Stimulated activated effector memory CD8-positive, alpha-beta T cell treated with anti-CD3 and anti-CD28 coated beads, Interleukin-12 subunit alpha, Interleukin-12 subunit beta, amount 100 ng/mL, for 72 hours (primary cell): ENCODE data around the gene CDC42EP4.
"Not testable (repeated sequence)": the region's sequence is repeated elsewhere in the genome, so short reads cannot be mapped to it uniquely, and the experiment has no call there.

Source experiments
- ATAC-seq: fragments of 150-1000 bp; cut with Tn5 transposase; 2 replicates; pipeline ENCODE4 v1.10.0; 2021
- DNase-seq, 2 donors: peaks; one replicate each; pipeline ENCODE4 v3.0.0; 2021 to 2022; ENCODE audit warnings: low spot score in 2 of 2
- H3K27ac Mint-ChIP-seq: one replicate; pipeline ENCODE4 v1.8.0; 2022; ENCODE audit warnings: mild to moderate bottlenecking, mixed read lengths
- H3K36me3 Mint-ChIP-seq: one replicate; pipeline ENCODE4 v1.8.0; 2022; ENCODE audit warnings: mild to moderate bottlenecking, mixed read lengths
- H3K4me1 Mint-ChIP-seq: one replicate; pipeline ENCODE4 v1.8.0; 2022; ENCODE audit warnings: mixed read lengths
- H3K4me3 Mint-ChIP-seq: one replicate; pipeline ENCODE4 v1.8.0; 2022; ENCODE audit warnings: mild to moderate bottlenecking, mixed read lengths
- H3K9me3 Mint-ChIP-seq: one replicate; pipeline ENCODE4 v1.8.0; 2022; ENCODE audit warnings: mixed read lengths

The CDC42EP4 gene

GRCh38 chr17:73268582-73269328 is 43.0 kb downstream of the CDC42EP4 start:
- ATAC-seq, result peak; percentile 62
- Mint-ChIP-seq H3K4me1 (no peaks in the 10 kb centered on the region), H3K27ac (no peak overlapping the region), H3K4me3 (no peak overlapping the region), H3K36me3 (no peaks in the 10 kb centered on the region), H3K9me3 (no peaks in the 10 kb centered on the region)
- DNase-seq, result no peak

GRCh38 chr17:73267648-73268537 is 43.9 kb downstream of the CDC42EP4 start:
- H3K36me3 Mint-ChIP-seq, result no peaks in the 10 kb centered on the region
- H3K27ac Mint-ChIP-seq, result no peak overlapping the region
- H3K9me3 Mint-ChIP-seq, result no peaks in the 10 kb centered on the region
- ATAC-seq (peak; percentile 19), DNase-seq (no peak)
- H3K4me1 Mint-ChIP-seq, result no peaks in the 10 kb centered on the region
- no peak overlapping the region for H3K4me3 Mint-ChIP-seq

- no peak overlapping the region for H3K4me3 Mint-ChIP-seq
- DNase-seq (no peak), ATAC-seq (no peak)
- H3K4me1 Mint-ChIP-seq, result no peaks in the 10 kb centered on the region
- H3K27ac Mint-ChIP-seq, result no peak overlapping the region
- no peaks in the 10 kb centered on the region for H3K36me3 Mint-ChIP-seq
- H3K9me3 Mint-ChIP-seq, result no peaks in the 10 kb centered on the region
Measured at GRCh38 chr17:73266796-73267195, 45.0 kb downstream of the CDC42EP4 start.

- H3K36me3 Mint-ChIP-seq, result no peaks in the 10 kb centered on the region
- no peak for ATAC-seq
Measured at GRCh38 chr17:73265646-73266640, 45.9 kb downstream of the CDC42EP4 start.

GRCh38 chr17:73264448-73264847 is 47.4 kb downstream of the CDC42EP4 start:
- H3K27ac Mint-ChIP-seq, H3K4me3 Mint-ChIP-seq, H3K4me1 Mint-ChIP-seq, H3K36me3 Mint-ChIP-seq, DNase-seq, H3K9me3 Mint-ChIP-seq, ATAC-seq: not testable (repeated sequence)

More at GRCh38 chr17:73265646-73266640, 45.9 kb downstream of the CDC42EP4 start:
- Mint-ChIP-seq H3K27ac (no peak overlapping the region), H3K9me3 (no peaks in the 10 kb centered on the region), H3K4me1 (no peaks in the 10 kb centered on the region), H3K4me3 (no peak overlapping the region)
- no peak for DNase-seq

GRCh38 chr17:73262676-73263642 is 48.8 kb downstream of the CDC42EP4 start:
- DNase-seq (no peak), ATAC-seq (no peak)
- no peak overlapping the region for H3K27ac Mint-ChIP-seq
- no peaks in the 10 kb centered on the region for H3K4me1 Mint-ChIP-seq
- H3K36me3 Mint-ChIP-seq, result no peaks in the 10 kb centered on the region
- H3K9me3 Mint-ChIP-seq, result no peaks in the 10 kb centered on the region
- H3K4me3 Mint-ChIP-seq, result no peak overlapping the region

- H3K36me3 Mint-ChIP-seq, result no peaks in the 10 kb centered on the region
- no peak overlapping the region for H3K4me3 Mint-ChIP-seq
- no peaks in the 10 kb centered on the region for H3K4me1 Mint-ChIP-seq
- no peak overlapping the region for H3K27ac Mint-ChIP-seq
- ATAC-seq (peak; percentile 32), DNase-seq (no peak)
- H3K9me3 Mint-ChIP-seq, result no peaks in the 10 kb centered on the region
Measured at GRCh38 chr17:73261952-73262675, 49.7 kb downstream of the CDC42EP4 start.

GRCh38 chr17:73261617-73261951 is 50.2 kb downstream of the CDC42EP4 start, which contains the start of gene CPSF4L:
Gene CPSF4L (minus strand): TSS chr17:73261880. CDS start chr17:73261818, 62 bp downstream.
- no peak for ATAC-seq
- no peak for DNase-seq
- Mint-ChIP-seq H3K36me3 (no peaks in the 10 kb centered on the region), H3K27ac (no peak within 1 kb of the TSS), H3K4me1 (no peaks in the 10 kb centered on the region), H3K4me3 (no peak within 1 kb of the TSS), H3K9me3 (no peaks in the 10 kb centered on the region)

- Mint-ChIP-seq H3K4me3 (no peak overlapping the region), H3K27ac (no peak overlapping the region), H3K9me3 (no peaks in the 10 kb centered on the region), H3K36me3 (no peaks in the 10 kb centered on the region), H3K4me1 (no peaks in the 10 kb centered on the region)
- DNase-seq (no peak), ATAC-seq (no peak)
Measured at GRCh38 chr17:73257516-73257915, 54.3 kb downstream of the CDC42EP4 start.

- no peak for DNase-seq
- H3K27ac Mint-ChIP-seq, result no peak overlapping the region
- no peaks in the 10 kb centered on the region for H3K9me3 Mint-ChIP-seq
- no peak overlapping the region for H3K4me3 Mint-ChIP-seq
- no peaks in the 10 kb centered on the region for H3K4me1 Mint-ChIP-seq
- H3K36me3 Mint-ChIP-seq, result no peaks in the 10 kb centered on the region
- no peak for ATAC-seq
Measured at GRCh38 chr17:73256220-73256619, 55.6 kb downstream of the CDC42EP4 start.

GRCh38 chr17:73255671-73256181 is 56.1 kb downstream of the CDC42EP4 start:
- no peak overlapping the region for H3K27ac Mint-ChIP-seq
- no peak overlapping the region for H3K4me3 Mint-ChIP-seq
- no peaks in the 10 kb centered on the region for H3K4me1 Mint-ChIP-seq
- no peaks in the 10 kb centered on the region for H3K9me3 Mint-ChIP-seq
- no peaks in the 10 kb centered on the region for H3K36me3 Mint-ChIP-seq
- ATAC-seq (peak; percentile 85), DNase-seq (peak; percentile 49 to 79)

GRCh38 chr17:73251871-73252270 is 59.9 kb downstream of the CDC42EP4 start:
- no peaks in the 10 kb centered on the region for H3K9me3 Mint-ChIP-seq
- H3K4me1 Mint-ChIP-seq, result no peaks in the 10 kb centered on the region
- H3K4me3 Mint-ChIP-seq, result no peak overlapping the region
- peak overlapping the region; percentile 52 for H3K27ac Mint-ChIP-seq
- DNase-seq, result no peak
- no peak for ATAC-seq
- H3K36me3 Mint-ChIP-seq, result peaks cover 8% of the 10 kb centered on the region

GRCh38 chr17:73250851-73251640 is 60.8 kb downstream of the CDC42EP4 start:
- DNase-seq, result no peak
- Mint-ChIP-seq H3K4me1 (no peaks in the 10 kb centered on the region), H3K4me3 (no peak overlapping the region), H3K36me3 (peaks cover 16% of the 10 kb centered on the region), H3K9me3 (no peaks in the 10 kb centered on the region), H3K27ac (peak overlapping the region; percentile 52)
- ATAC-seq, result no peak
